Measurements from ENCODE around the gene BANF2.
"Not testable (repeated sequence)": the region's sequence is repeated elsewhere in the genome, so short reads cannot be mapped to it uniquely, and the experiment has no call there.

Gene BANF2

DNA sequence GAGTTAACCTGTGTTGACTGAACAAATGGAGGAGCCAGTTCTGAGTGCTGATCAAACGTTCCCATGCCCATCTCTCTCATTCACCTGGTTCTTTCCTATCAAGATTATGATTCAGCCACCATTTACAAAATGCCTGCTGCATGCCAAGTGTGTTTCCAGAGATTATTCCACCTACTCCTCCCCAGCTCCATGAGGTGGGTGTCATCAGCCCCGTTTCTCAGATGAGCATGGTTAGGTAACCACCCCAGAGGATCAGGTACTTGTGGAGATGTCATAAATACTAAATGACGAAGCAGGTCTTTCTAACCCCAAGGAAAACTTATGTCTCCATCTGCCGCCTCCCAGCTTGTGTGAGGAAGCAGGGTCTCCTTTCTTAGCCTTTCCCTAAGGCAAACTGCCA lies 2.1 kb downstream of the BANF2 start:
- TF ChIP-seq, protein P1, sequence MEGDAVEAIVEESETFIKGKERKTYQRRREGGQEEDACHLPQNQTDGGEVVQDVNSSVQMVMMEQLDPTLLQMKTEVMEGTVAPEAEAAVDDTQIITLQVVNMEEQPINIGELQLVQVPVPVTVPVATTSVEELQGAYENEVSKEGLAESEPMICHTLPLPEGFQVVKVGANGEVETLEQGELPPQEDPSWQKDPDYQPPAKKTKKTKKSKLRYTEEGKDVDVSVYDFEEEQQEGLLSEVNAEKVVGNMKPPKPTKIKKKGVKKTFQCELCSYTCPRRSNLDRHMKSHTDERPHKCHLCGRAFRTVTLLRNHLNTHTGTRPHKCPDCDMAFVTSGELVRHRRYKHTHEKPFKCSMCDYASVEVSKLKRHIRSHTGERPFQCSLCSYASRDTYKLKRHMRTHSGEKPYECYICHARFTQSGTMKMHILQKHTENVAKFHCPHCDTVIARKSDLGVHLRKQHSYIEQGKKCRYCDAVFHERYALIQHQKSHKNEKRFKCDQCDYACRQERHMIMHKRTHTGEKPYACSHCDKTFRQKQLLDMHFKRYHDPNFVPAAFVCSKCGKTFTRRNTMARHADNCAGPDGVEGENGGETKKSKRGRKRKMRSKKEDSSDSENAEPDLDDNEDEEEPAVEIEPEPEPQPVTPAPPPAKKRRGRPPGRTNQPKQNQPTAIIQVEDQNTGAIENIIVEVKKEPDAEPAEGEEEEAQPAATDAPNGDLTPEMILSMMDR (conservative IDR thresholded peaks at IDR 0.05; ENCODE audit: low read depth), result no peak
- ChIA-PET POLR2A (ENCODE audit: low non-redundant PET) (no interaction called here), CTCF (no interaction called here)
- DNase-seq (ENCODE audit: low spot score), result no peak
- no peak overlapping the region for H3K27ac ChIP-seq

DNA sequence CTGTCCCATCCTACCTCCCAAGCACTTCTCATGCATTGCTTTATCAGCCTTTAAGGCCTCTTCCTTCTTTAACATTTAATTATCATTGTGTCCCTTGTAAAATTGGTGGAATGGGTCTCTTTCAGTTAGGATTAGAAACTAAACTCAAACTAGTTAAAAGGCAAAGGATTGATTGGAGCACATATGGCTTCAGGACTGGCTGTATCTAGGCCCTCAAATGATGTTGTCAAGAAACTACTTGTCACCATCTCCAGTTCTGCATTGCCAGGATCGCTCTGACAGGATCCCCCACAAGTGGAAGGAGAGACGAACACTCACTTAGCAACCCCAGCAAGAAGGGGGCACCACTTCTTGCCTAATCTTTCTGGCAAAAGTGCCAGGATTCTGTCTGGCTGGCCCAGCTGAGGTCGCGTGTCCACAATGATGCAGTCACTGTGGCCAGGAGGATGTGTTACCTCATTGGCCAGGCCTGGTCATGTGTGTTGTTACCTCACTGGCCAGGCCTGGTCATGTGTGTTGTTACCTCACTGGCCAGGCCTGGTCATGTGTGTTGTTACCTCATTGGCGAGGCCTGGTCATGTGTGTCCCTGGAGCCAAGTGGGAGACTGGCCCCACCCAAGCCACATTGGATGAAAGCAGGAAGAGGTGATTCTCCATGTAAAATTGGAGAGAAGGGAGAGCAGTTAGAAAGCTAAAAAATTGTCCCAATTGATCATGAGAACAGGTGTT lies 5.0 kb downstream of the BANF2 start:
- TF ChIP-seq, protein P1 (conservative IDR thresholded peaks at IDR 0.05; ENCODE audit: low read depth), result no peak
- ChIA-PET CTCF (interaction anchor here (0.6 kb wide), 1 partner anchor 742 kb away, joined by 3 read pairs; no protein-coding TSS in a partner anchor), POLR2A (ENCODE audit: low non-redundant PET) (no interaction called here)
- DNase-seq (ENCODE audit: low spot score), result no peak
- no peak overlapping the region for H3K27ac ChIP-seq

DNA sequence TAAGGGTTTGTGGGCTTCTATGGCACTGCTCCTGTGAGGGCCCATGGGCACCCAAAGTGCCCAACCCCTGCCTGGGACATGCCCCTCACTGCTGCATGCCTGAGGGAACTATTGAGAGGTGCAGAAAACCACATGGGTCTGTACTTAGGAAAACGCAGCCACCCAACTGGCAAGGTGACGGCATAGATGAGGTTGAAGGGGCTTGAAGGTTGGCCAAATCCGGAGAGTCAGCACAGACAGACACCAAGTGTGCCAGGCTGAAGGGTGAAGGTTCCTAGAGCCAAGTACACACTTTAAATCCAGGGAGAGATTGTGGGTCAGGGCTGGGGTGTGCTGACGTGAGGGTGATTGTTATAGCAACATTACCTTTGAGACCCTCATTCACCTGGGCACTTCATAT lies 6.2 kb downstream of the BANF2 start:
- DNase-seq (ENCODE audit: low spot score), result no peak
- CTCF ChIA-PET, result no interaction called here
- TF ChIP-seq, protein P1 (conservative IDR thresholded peaks at IDR 0.05; ENCODE audit: low read depth), result no peak
- no peak overlapping the region for H3K27ac ChIP-seq
- POLR2A ChIA-PET (ENCODE audit: low non-redundant PET), result no interaction called here

DNA sequence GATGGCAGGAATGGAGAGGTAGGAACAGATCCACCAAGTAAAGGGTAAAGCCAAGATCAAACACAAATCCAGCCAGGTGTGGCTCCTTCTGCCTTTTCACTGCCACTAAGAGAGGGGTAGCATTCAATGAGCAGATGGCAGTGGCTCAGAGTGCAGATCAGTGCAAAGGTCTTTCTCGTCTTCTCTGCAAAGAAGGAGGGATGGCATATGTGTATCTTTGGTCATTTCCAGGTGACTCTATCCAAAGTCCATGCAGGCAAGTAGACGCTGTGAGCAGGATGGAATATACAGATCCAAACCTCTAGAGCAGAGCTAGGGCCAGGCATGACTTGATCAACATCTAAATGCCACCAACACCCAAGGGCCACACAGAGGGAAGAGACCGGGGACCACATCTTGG lies 6.9 kb downstream of the BANF2 start:
- DNase-seq (ENCODE audit: low spot score), result no peak
- POLR2A ChIA-PET (ENCODE audit: low non-redundant PET), result no interaction called here
- H3K27ac ChIP-seq, result no peak overlapping the region
- TF ChIP-seq, protein P1 (conservative IDR thresholded peaks at IDR 0.05; ENCODE audit: low read depth), result no peak
- CTCF ChIA-PET, result no interaction called here

DNA sequence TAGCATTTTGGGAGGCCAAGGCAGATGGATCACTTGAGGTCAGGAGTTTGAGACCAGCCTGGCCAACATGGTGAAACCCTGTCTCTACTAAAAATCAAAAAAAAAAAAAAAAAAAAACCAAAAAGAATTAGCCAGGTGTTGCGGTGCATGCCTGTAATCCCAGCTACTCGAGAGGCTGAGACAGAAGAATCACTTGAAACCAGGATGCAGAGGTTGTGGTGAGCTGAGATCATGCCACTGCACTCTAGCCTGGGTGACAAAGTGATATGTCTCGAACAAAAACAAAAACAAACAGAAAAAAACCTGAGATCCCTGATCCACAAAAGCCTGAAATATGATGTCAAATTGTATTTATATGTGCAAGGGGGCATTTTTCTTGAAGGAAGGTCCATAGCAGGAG lies 8.2 kb downstream of the BANF2 start:
- DNase-seq (ENCODE audit: low spot score); H3K27ac ChIP-seq; CTCF ChIA-PET; POLR2A ChIA-PET (ENCODE audit: low non-redundant PET): not testable (repeated sequence)

DNA sequence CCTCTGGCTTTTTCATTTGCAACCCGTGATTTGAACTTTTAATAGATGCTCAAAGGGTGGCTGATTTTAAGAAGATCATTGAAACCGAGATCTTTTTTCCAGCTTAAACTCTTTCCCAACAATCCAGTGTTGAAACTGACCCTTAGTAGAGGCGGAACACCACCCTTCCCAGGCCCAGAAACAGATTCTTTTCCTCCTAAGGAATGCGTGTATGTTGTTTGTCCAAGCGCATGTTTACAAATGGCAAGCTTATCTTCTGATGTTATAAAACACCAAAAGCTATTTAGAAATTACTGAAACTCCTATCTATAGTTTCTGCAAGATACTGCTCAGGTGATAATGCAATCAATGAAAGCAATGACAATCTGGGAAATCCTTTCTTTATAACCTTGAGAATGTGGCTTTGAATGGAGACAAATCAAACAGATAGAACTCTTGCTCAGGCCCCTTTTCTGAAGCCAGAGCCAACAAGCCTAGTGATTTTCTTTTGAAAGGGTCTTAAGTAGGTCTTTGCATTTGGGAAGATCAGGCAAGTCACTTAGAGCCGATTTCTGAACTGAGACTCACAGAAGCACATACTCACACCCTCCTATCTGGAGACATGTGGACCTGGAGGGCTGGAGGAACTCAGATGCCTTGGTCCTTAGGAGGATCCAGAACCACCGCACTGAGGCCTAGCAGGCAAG lies 9.1 kb downstream of the BANF2 start:
- no peak for DNase-seq (ENCODE audit: low spot score)
- POLR2A ChIA-PET (ENCODE audit: low non-redundant PET), result no interaction called here
- no peak overlapping the region for H3K27ac ChIP-seq
- CTCF ChIA-PET, result interaction anchor here (0.6 kb wide), 1 partner anchor 210 kb away, joined by 3 read pairs; no protein-coding TSS in a partner anchor
- TF ChIP-seq, protein P1 (conservative IDR thresholded peaks at IDR 0.05; ENCODE audit: low read depth), result no peak
